ENCODE data around the gene HS2ST1. TPM values are rescaled to one million over a fixed set of nuclear protein-coding genes. Genes with fewer than 3 reads are reported as not detected.
A peak's percentile ranks its signal among the peaks of the same experiment; 100 is the strongest.
"Not testable (repeated sequence)": the region's sequence is repeated elsewhere in the genome, so short reads cannot be mapped to it uniquely, and the experiment has no call there.

The HS2ST1 gene
- 8.7 and 10.5 TPM in 2 replicates for total RNA-seq

- TF ChIP-seq CTCF (conservative IDR thresholded peaks at IDR 0.05; ENCODE audit: low read depth, low read length) = no peak
- no peak for DNase-seq (ENCODE audit: low read depth)
- peak within 1 kb of the TSS; percentile 96 for H3K4me3 ChIP-seq (ENCODE audit: low read depth, low read length)
Observed at GRCh38 chr1:86914601-86914997, at the start of gene HS2ST1. Gene HS2ST1, plus strand, starts transcription at chr1:86914635.

- TF ChIP-seq CTCF (conservative IDR thresholded peaks at IDR 0.05; ENCODE audit: low read depth, low read length) = no peak
- H3K4me3 ChIP-seq (ENCODE audit: low read depth, low read length) = no peak overlapping the region
- DNase-seq (ENCODE audit: low read depth) = no peak
Observed at GRCh38 chr1:86865973-86866637, 48.3 kb upstream of the HS2ST1 start.

- no peak for DNase-seq (ENCODE audit: low read depth)
- no peak for TF ChIP-seq CTCF (conservative IDR thresholded peaks at IDR 0.05; ENCODE audit: low read depth, low read length)
- no peak overlapping the region for H3K4me3 ChIP-seq (ENCODE audit: low read depth, low read length)
Observed at GRCh38 chr1:86866665-86867064, 47.8 kb upstream of the HS2ST1 start.

- not testable (repeated sequence) for H3K4me3 ChIP-seq (ENCODE audit: low read depth, low read length); DNase-seq (ENCODE audit: low read depth)
Observed at GRCh38 chr1:86867278-86867677, 47.2 kb upstream of the HS2ST1 start.

GRCh38 chr1:86868477-86868876 lies 46.0 kb upstream of the HS2ST1 start:
- no peak overlapping the region for H3K4me3 ChIP-seq (ENCODE audit: low read depth, low read length)
- no peak for TF ChIP-seq CTCF (conservative IDR thresholded peaks at IDR 0.05; ENCODE audit: low read depth, low read length)
- no peak for DNase-seq (ENCODE audit: low read depth)

- H3K4me3 ChIP-seq (ENCODE audit: low read depth, low read length) = no peak overlapping the region
- no peak for DNase-seq (ENCODE audit: low read depth)
- no peak for TF ChIP-seq CTCF (conservative IDR thresholded peaks at IDR 0.05; ENCODE audit: low read depth, low read length)
Observed at GRCh38 chr1:86871001-86871400, 43.4 kb upstream of the HS2ST1 start.

GRCh38 chr1:86872086-86872485 lies 42.3 kb upstream of the HS2ST1 start:
- no peak for TF ChIP-seq CTCF (conservative IDR thresholded peaks at IDR 0.05; ENCODE audit: low read depth, low read length)
- no peak for DNase-seq (ENCODE audit: low read depth)
- no peak overlapping the region for H3K4me3 ChIP-seq (ENCODE audit: low read depth, low read length)

Measured in epithelial cell of proximal tubule (primary cell).